HepG2 (cell line): ENCODE measurements around the gene CYB5A. TPM values are rescaled to one million over a fixed set of nuclear protein-coding genes. Genes with fewer than 3 reads are reported as not detected.
A peak's percentile ranks its signal among the peaks of the same experiment; 100 is the strongest.

Experiments
- ETV6 ChIP-seq: sonication (generic); formaldehyde crosslinking; conservative IDR thresholded peaks from 2 replicates; pipeline ENCODE4 v1.4.0; 2020; ENCODE audit warnings: missing genetic modification reagents
- FOXK2 ChIP-seq: fragments of 450-650 bp; IDR thresholded peaks from 2 replicates; pipeline ENCODE4 v1.6.1; 2016
- HNRNPK ChIP-seq: fragments of 200-400 bp; formaldehyde crosslinking; IDR thresholded peaks from 2 replicates; pipeline ENCODE4 v1.6.1; 2018; ENCODE audit warnings: low read length, low read depth, moderate library complexity, mild to moderate bottlenecking; ENCODE audit not compliant: poor library complexity, severe bottlenecking
- KDM5B ChIP-seq: sonication (generic); formaldehyde crosslinking; IDR thresholded peaks from 2 replicates; pipeline ENCODE4 v1.4.0; 2020; ENCODE audit warnings: missing genetic modification reagents, mild to moderate bottlenecking, borderline replicate concordance
- PHF20 ChIP-seq: sonication (generic); formaldehyde crosslinking; IDR thresholded peaks from 2 replicates; pipeline ENCODE4 v1.5.0; 2020; ENCODE audit warnings: mild to moderate bottlenecking, missing genetic modification reagents
- PRMT3 ChIP-seq: sonication (generic); formaldehyde crosslinking; IDR thresholded peaks from 2 replicates; pipeline ENCODE4 v1.8.1; 2022; ENCODE audit warnings: low read depth, mild to moderate bottlenecking, moderate library complexity, missing genetic modification reagents, borderline replicate concordance
- SALL1 ChIP-seq: sonication (generic); formaldehyde crosslinking; IDR thresholded peaks from 2 replicates; pipeline ENCODE4 v1.8.0; 2022; ENCODE audit warnings: mild to moderate bottlenecking, missing genetic modification reagents
- SETDB1 ChIP-seq: sonication (generic); formaldehyde crosslinking; IDR thresholded peaks from 2 replicates; pipeline ENCODE4 v1.5.1; 2020; ENCODE audit warnings: missing genetic modification reagents, mild to moderate bottlenecking, borderline replicate concordance
- STAG1 ChIP-seq: sonication (generic); formaldehyde crosslinking; IDR thresholded peaks from 2 replicates; pipeline ENCODE4 v1.4.0; 2020; ENCODE audit warnings: missing genetic modification reagents
- YEATS2 ChIP-seq: sonication (generic); formaldehyde crosslinking; IDR thresholded peaks from 2 replicates; pipeline ENCODE4 v1.4.0; 2020; ENCODE audit warnings: missing genetic modification reagents, borderline replicate concordance
- ZNF20 ChIP-seq: sonication (generic); formaldehyde crosslinking; IDR thresholded peaks from 2 replicates; pipeline ENCODE4 v1.4.0; 2020; ENCODE audit warnings: mild to moderate bottlenecking, moderate library complexity, missing genetic modification reagents
- ZNF207 ChIP-seq: fragments of 450-650 bp; IDR thresholded peaks from 2 replicates; pipeline ENCODE4 v1.6.1; 2016; ENCODE audit warnings: antibody characterized with exemption, borderline replicate concordance
- ZNF501 ChIP-seq: sonication (generic); formaldehyde crosslinking; IDR thresholded peaks from 2 replicates; pipeline ENCODE4 v1.5.1; 2020; ENCODE audit warnings: mild to moderate bottlenecking, moderate library complexity, missing genetic modification reagents
- ZNF552 ChIP-seq: sonication (generic); formaldehyde crosslinking; IDR thresholded peaks from 2 replicates; pipeline ENCODE4 v1.9.0; 2022; ENCODE audit warnings: missing genetic modification reagents, mild to moderate bottlenecking, borderline replicate concordance
- ZNF556 ChIP-seq: sonication (generic); formaldehyde crosslinking; IDR thresholded peaks from 2 replicates; pipeline ENCODE4 v1.4.0; 2020; ENCODE audit warnings: mild to moderate bottlenecking, missing genetic modification reagents, borderline replicate concordance
- ZNF572 ChIP-seq: sonication (generic); formaldehyde crosslinking; IDR thresholded peaks from 2 replicates; pipeline ENCODE4 v1.5.1; 2020; ENCODE audit warnings: mild to moderate bottlenecking, missing genetic modification reagents
- ZNF589 ChIP-seq: sonication (generic); formaldehyde crosslinking; conservative IDR thresholded peaks from 2 replicates; pipeline ENCODE4 v1.8.0; 2022; ENCODE audit warnings: mild to moderate bottlenecking, moderate library complexity, missing genetic modification reagents
- ZNF773 ChIP-seq: sonication (generic); formaldehyde crosslinking; IDR thresholded peaks from 2 replicates; pipeline ENCODE4 v1.4.0; 2020; ENCODE audit warnings: missing genetic modification reagents, borderline replicate concordance
- ZNF788 ChIP-seq: sonication (generic); formaldehyde crosslinking; IDR thresholded peaks from 2 replicates; pipeline ENCODE4 v1.5.0; 2020; ENCODE audit warnings: mild to moderate bottlenecking, missing genetic modification reagents, borderline replicate concordance
- ZNF790 ChIP-seq: sonication (generic); formaldehyde crosslinking; IDR thresholded peaks from 2 replicates; pipeline ENCODE4 v1.8.0; 2022; ENCODE audit warnings: missing genetic modification reagents, mild to moderate bottlenecking, borderline replicate concordance
- polyA plus RNA-seq, 8 experiments: library from polyadenylated mRNA; depleted of rRNA in 3 of 8; stranded (reverse) in 7 of 8; unstranded in 1 of 8; fragments of >200 nt; fragmentation: Illumina TruSeq in 4 of 8; extraction: Trizol in 4 of 8; gene quantifications; 2 replicates each; pipeline versions ENCODE4 v1.2.1 to v1.2.3, GENCODE V29; 2011 to 2016; ENCODE audit warnings: low read depth in 4 of 8, missing spikeins in 1 of 8, mixed read lengths in 1 of 8; ENCODE audit not compliant: insufficient read depth in 1 of 8
- total RNA-seq, 5 experiments: library from RNA; depleted of rRNA; stranded (reverse); fragments of >200 nt; fragmentation: Illumina TruSeq; extraction: Trizol; gene quantifications; 2 replicates each; pipeline ENCODE4 v1.2.3, GENCODE V29; 2016; ENCODE audit warnings: low read depth in 1 of 5
- TF ChIP-seq, protein P1 (sequence below): sonication (generic); formaldehyde crosslinking; IDR thresholded peaks from 2 replicates; pipeline ENCODE4 v1.4.0; 2020; ENCODE audit warnings: missing genetic modification reagents; ENCODE audit errors: not compliant biosample characterization
- TF ChIP-seq, protein P2 (sequence below): IDR thresholded peaks from 2 replicates; pipeline ENCODE4 v1.6.1; 2016; ENCODE audit warnings: missing compliant biosample characterization, missing genetic modification reagents, borderline replicate concordance
- TF ChIP-seq, protein P3 (sequence below): sonication (generic); formaldehyde crosslinking; IDR thresholded peaks from 2 replicates; pipeline ENCODE4 v1.5.1; 2020; ENCODE audit warnings: mild to moderate bottlenecking, missing genetic modification reagents, moderate library complexity
- TF ChIP-seq, protein P4 (sequence below): sonication (generic); formaldehyde crosslinking; IDR thresholded peaks from 2 replicates; pipeline ENCODE4 v1.4.0; 2020; ENCODE audit warnings: mild to moderate bottlenecking, missing genetic modification reagents
- TF ChIP-seq, protein P5 (sequence below): fragments of 450-650 bp; IDR thresholded peaks from 2 replicates; pipeline ENCODE4 v1.6.1; 2017

Gene CYB5A
- total and polyA plus RNA-seq, 2 of the 13 experiments (the other 11 are each of a cell fraction or from before 2014, with no cell fraction given): 215 to 356 TPM

DNA sequence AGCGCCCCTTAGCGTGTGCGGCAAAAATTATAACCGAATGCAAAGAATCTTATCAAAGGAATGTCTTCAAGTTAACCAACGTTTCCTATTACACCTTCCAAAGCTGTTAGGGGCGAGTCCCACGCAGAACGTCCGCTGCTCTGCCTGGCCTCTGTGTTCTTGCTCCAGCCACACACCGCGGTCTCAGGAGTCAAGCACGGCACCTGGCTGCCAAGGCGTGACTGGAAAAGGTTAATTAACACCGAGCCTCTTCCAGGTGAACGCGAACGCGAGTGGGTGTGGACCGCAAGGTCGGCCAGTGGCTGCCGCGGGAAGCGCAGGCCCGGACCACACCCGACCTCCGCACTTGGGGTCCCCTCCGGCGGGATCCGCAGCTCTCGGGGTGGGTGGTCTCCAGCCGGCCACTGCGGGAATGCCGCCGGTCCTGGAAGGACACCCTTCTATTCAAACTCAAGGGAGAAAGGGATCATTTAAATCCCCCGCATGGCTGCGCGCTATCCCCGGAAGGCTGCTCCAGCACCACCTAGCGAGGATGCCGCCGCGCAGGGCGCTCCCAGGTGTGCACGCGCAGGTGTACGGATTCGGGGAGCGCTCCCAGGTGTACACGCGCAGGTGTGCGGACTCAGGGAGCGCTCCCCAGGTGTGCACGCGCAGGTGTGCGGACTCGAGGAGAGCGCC, 830 bp downstream of the CYB5A start (continued):
- TF ChIP-seq, protein P1, sequence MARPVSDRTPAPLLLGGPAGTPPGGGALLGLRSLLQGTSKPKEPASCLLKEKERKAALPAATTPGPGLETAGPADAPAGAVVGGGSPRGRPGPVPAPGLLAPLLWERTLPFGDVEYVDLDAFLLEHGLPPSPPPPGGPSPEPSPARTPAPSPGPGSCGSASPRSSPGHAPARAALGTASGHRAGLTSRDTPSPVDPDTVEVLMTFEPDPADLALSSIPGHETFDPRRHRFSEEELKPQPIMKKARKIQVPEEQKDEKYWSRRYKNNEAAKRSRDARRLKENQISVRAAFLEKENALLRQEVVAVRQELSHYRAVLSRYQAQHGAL (CRISPR knock-in tag): no peak
- TF ChIP-seq ETV6 (no peak), PRMT3 (CRISPR knock-in tag) (no peak), ZNF589 (no peak), PHF20 (CRISPR knock-in tag) (no peak), YEATS2 (CRISPR knock-in tag) (no peak), KDM5B (CRISPR knock-in tag) (peak; percentile 54), HNRNPK (no peak), ZNF556 (CRISPR knock-in tag) (no peak), STAG1 (CRISPR knock-in tag) (peak; percentile 66), SALL1 (peak; percentile 51), ZNF207 (no peak), ZNF20 (CRISPR knock-in tag) (no peak), ZNF773 (CRISPR knock-in tag) (no peak), SETDB1 (CRISPR knock-in tag) (no peak), ZNF572 (CRISPR knock-in tag) (no peak), FOXK2 (no peak), ZNF790 (CRISPR knock-in tag) (no peak), ZNF552 (CRISPR knock-in tag) (no peak), ZNF501 (CRISPR knock-in tag) (no peak), ZNF788 (CRISPR knock-in tag) (peak; percentile 26; the same call in 1 of the 2 replicates)
- TF ChIP-seq, protein P2, sequence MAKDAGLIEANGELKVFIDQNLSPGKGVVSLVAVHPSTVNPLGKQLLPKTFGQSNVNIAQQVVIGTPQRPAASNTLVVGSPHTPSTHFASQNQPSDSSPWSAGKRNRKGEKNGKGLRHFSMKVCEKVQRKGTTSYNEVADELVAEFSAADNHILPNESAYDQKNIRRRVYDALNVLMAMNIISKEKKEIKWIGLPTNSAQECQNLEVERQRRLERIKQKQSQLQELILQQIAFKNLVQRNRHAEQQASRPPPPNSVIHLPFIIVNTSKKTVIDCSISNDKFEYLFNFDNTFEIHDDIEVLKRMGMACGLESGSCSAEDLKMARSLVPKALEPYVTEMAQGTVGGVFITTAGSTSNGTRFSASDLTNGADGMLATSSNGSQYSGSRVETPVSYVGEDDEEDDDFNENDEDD (CRISPR knock-in tag): peak; percentile 46; the same call in 1 of the 2 replicates
- TF ChIP-seq, protein P3, sequence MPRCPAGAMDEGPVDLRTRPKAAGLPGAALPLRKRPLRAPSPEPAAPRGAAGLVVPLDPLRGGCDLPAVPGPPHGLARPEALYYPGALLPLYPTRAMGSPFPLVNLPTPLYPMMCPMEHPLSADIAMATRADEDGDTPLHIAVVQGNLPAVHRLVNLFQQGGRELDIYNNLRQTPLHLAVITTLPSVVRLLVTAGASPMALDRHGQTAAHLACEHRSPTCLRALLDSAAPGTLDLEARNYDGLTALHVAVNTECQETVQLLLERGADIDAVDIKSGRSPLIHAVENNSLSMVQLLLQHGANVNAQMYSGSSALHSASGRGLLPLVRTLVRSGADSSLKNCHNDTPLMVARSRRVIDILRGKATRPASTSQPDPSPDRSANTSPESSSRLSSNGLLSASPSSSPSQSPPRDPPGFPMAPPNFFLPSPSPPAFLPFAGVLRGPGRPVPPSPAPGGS: no peak
- TF ChIP-seq, protein P4, sequence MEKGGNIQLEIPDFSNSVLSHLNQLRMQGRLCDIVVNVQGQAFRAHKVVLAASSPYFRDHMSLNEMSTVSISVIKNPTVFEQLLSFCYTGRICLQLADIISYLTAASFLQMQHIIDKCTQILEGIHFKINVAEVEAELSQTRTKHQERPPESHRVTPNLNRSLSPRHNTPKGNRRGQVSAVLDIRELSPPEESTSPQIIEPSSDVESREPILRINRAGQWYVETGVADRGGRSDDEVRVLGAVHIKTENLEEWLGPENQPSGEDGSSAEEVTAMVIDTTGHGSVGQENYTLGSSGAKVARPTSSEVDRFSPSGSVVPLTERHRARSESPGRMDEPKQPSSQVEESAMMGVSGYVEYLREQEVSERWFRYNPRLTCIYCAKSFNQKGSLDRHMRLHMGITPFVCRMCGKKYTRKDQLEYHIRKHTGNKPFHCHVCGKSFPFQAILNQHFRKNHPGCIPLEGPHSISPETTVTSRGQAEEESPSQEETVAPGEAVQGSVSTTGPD (CRISPR knock-in tag): no peak
- TF ChIP-seq, protein P5, sequence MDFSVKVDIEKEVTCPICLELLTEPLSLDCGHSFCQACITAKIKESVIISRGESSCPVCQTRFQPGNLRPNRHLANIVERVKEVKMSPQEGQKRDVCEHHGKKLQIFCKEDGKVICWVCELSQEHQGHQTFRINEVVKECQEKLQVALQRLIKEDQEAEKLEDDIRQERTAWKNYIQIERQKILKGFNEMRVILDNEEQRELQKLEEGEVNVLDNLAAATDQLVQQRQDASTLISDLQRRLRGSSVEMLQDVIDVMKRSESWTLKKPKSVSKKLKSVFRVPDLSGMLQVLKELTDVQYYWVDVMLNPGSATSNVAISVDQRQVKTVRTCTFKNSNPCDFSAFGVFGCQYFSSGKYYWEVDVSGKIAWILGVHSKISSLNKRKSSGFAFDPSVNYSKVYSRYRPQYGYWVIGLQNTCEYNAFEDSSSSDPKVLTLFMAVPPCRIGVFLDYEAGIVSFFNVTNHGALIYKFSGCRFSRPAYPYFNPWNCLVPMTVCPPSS: no peak
